ENCODE results near the gene GGPS1. TPM values are rescaled to one million over a fixed set of nuclear protein-coding genes. Genes with fewer than 3 reads are reported as not detected.
"Not testable (repeated sequence)": the region's sequence is repeated elsewhere in the genome, so short reads cannot be mapped to it uniquely, and the experiment has no call there.

Gene GGPS1
- total RNA-seq, 1 donor from 2014 or later = 45.5 TPM

DNA sequence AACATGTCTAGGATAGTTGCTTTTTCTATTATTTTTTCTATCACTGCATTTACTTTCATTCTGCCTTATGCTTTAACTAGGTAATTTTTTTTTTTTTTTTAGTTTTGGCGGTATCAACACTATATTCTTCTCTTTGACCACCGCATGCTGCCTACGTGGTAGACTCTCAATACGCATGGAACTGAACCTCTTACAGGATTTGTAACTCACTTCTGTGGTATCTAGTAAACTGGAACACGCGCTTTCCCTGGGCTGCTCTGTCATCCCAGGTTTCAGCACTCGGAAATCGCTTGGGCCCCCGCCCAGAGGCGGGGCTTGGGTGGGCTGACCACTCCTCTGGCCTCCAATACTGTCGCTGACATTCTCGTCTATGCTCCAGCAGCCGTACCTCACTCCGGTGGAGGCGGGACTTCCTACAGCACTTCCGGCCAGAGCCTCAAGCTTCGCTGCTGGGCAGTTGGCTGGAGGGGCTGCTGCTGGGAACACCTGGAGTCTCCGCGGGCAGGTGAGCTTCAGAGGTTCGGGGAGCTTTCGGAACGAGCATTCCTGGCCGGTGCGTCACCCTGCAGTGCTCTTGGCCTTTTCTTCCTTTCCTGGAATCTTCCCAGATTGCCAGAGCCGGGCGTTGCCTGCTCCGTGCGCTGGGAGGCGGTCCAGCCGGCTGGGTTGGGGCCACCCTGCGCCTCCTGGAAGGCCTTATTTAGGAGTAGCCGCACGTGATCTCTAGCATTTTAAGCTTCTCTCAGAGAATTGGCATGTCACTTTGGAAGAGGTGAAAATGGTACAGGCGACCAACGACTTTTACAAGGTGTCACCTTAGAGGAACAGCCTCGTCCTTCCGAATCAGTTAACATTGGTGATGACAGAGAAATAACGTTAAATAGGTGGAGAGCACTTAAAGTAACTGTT lies 38.9 kb downstream of the GGPS1 start, which contains the start of gene TBCE:
TBCE (plus strand) TSS at position 428 of the 909 bp plus-strand sequence. CDS start 12,623 bp downstream, outside the sequence.
- peak; percentile 93 for DNase-seq (ENCODE audit: extremely low spot score, unreplicated experiment)
- peak within 1 kb of the TSS; percentile 96 for H3K27ac Mint-ChIP-seq
- H3K4me1 Mint-ChIP-seq (ENCODE audit: unreplicated experiment) = peaks cover 25% of the 10 kb centered on the region
- H3K9me3 Mint-ChIP-seq = no peaks in the 10 kb centered on the region
- no peaks in the 10 kb centered on the region for H3K27me3 Mint-ChIP-seq
- TF ChIP-seq, protein P1, sequence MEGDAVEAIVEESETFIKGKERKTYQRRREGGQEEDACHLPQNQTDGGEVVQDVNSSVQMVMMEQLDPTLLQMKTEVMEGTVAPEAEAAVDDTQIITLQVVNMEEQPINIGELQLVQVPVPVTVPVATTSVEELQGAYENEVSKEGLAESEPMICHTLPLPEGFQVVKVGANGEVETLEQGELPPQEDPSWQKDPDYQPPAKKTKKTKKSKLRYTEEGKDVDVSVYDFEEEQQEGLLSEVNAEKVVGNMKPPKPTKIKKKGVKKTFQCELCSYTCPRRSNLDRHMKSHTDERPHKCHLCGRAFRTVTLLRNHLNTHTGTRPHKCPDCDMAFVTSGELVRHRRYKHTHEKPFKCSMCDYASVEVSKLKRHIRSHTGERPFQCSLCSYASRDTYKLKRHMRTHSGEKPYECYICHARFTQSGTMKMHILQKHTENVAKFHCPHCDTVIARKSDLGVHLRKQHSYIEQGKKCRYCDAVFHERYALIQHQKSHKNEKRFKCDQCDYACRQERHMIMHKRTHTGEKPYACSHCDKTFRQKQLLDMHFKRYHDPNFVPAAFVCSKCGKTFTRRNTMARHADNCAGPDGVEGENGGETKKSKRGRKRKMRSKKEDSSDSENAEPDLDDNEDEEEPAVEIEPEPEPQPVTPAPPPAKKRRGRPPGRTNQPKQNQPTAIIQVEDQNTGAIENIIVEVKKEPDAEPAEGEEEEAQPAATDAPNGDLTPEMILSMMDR (conservative IDR thresholded peaks at IDR 0.05) = peak; percentile 33
- peaks cover 8% of the 10 kb centered on the region for H3K36me3 Mint-ChIP-seq
- H3K4me3 Mint-ChIP-seq = peak within 1 kb of the TSS; percentile 97

DNA sequence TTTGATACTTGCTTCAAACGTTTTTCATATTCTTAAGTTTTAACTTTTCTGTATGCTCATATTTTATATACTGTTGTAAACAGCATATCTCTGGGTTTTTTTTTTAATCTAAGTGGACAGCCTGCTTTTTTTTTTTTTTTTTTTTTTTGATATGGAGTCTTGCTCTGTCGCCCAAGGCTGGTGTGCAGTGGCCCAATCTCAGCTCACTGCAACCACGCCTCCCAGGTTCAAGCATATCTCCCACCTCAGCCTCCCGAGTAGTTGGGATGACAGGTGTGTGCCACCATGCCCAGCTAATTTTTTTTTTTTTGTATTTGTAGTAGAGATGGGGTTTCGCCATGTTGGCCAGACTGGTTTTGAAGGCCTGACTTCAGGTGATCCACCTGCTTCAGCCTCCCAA lies 40.1 kb downstream of the GGPS1 start:
- Mint-ChIP-seq H3K27ac (peak overlapping the region; percentile 96), H3K4me3 (peak overlapping the region; percentile 97), H3K27me3 (no peaks in the 10 kb centered on the region), H3K9me3 (no peaks in the 10 kb centered on the region), H3K36me3 (peaks cover 10% of the 10 kb centered on the region), H3K4me1 (ENCODE audit: unreplicated experiment) (peaks cover 25% of the 10 kb centered on the region)
- TF ChIP-seq, protein P1 (conservative IDR thresholded peaks at IDR 0.05) = no peak
- DNase-seq (ENCODE audit: extremely low spot score, unreplicated experiment) = no peak

- Mint-ChIP-seq H3K4me3 (peak overlapping the region; percentile 68), H3K27ac (peak overlapping the region; percentile 24), H3K27me3 (no peaks in the 10 kb centered on the region)
Observed at GRCh38 chr1:235369802-235370201, 41.4 kb downstream of the GGPS1 start.

GRCh38 chr1:235375919-235376605 lies 47.7 kb downstream of the GGPS1 start:
- Mint-ChIP-seq H3K4me3 (no peak overlapping the region), H3K27ac (no peak overlapping the region), H3K9me3 (no peaks in the 10 kb centered on the region), H3K4me1 (ENCODE audit: unreplicated experiment) (no peaks in the 10 kb centered on the region), H3K27me3 (no peaks in the 10 kb centered on the region), H3K36me3 (peaks cover 26% of the 10 kb centered on the region)
- DNase-seq (ENCODE audit: extremely low spot score, unreplicated experiment) = no peak
- TF ChIP-seq, protein P1 (conservative IDR thresholded peaks at IDR 0.05) = no peak

More at GRCh38 chr1:235369802-235370201, 41.4 kb downstream of the GGPS1 start:
- H3K4me1 Mint-ChIP-seq (ENCODE audit: unreplicated experiment) = peaks cover 25% of the 10 kb centered on the region
- peaks cover 14% of the 10 kb centered on the region for H3K36me3 Mint-ChIP-seq
- TF ChIP-seq, protein P1 (conservative IDR thresholded peaks at IDR 0.05) = no peak
- no peaks in the 10 kb centered on the region for H3K9me3 Mint-ChIP-seq
- no peak for DNase-seq (ENCODE audit: extremely low spot score, unreplicated experiment)

DNA sequence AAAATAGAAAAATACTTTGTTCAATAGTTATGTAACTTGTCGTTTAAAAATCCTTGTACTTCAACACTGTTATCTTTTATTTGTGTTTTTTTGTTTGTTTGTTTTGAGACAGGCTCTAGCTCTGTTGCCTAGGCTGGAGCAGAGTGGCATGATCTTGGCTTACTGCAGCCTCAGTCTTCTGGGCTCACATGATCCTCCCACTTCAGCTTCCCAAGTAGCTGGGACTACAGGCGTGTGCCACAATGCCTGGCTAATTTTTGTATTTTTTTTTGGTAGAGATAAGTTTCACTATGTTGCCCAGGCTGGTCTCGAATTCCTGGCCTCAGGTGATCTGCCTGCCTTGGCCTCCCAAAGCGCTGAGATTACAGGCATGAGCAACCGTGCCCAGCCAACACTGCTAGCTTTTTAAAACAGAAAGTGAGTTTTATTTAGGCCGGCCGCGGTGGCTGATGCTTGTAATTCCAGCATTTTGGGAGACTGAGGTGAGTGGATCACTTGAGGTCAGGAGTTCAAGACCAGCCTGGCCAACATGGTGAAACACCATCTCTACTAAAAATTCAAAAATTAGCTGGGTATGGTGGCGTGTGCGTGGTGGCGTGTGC lies 49.9 kb downstream of the GGPS1 start:
- not testable (repeated sequence) for H3K4me3 Mint-ChIP-seq; H3K4me1 Mint-ChIP-seq (ENCODE audit: unreplicated experiment); H3K27me3 Mint-ChIP-seq; H3K27ac Mint-ChIP-seq; DNase-seq (ENCODE audit: extremely low spot score, unreplicated experiment); H3K9me3 Mint-ChIP-seq
- H3K36me3 Mint-ChIP-seq = peaks cover 24% of the 10 kb centered on the region

DNA sequence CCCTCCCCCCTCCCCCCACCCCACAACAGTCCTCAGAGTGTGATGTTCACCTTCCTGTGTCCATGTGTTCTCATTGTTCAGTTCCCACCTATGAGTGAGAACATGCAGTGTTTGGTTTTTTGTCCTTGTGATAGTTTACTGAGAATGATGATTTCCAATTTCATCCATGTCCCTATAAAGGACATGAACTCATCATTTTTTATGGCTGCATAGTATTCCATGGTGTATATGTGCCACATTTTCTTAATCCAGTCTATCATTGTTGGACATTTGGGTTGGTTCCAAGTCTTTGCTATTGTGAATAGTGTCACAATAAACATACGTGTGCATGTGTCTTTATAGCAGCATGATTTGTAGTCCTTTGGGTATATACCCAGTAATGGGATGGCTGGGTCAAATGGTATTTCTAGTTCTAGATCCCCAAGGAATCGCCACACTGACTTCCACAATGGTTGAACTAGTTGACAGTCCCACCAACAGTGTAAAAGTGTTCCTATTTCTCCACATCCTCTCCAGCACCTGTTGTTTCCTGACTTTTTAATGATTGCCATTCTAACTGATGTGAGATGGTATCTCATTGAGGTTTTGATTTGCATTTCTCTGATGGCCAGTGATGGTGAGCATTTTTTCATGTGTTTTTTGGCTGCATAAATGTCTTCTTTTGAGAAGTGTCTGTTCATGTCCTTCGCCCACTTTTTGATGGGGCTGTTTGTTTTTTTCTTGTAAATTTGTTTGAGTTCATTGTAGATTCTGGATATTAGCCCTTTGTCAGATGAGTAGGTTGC lies 53.8 kb downstream of the GGPS1 start:
- H3K4me1 Mint-ChIP-seq (ENCODE audit: unreplicated experiment); H3K9me3 Mint-ChIP-seq; DNase-seq (ENCODE audit: extremely low spot score, unreplicated experiment); H3K4me3 Mint-ChIP-seq; H3K27me3 Mint-ChIP-seq; H3K27ac Mint-ChIP-seq: not testable (repeated sequence)
- H3K36me3 Mint-ChIP-seq = peaks cover 11% of the 10 kb centered on the region

GRCh38 chr1:235385633-235386032 lies 57.3 kb downstream of the GGPS1 start:
- DNase-seq (ENCODE audit: extremely low spot score, unreplicated experiment); H3K4me1 Mint-ChIP-seq (ENCODE audit: unreplicated experiment); H3K4me3 Mint-ChIP-seq; H3K27ac Mint-ChIP-seq; H3K9me3 Mint-ChIP-seq; H3K27me3 Mint-ChIP-seq: not testable (repeated sequence)
- H3K36me3 Mint-ChIP-seq = peaks cover 15% of the 10 kb centered on the region
